ENCODE measurements around the gene LDLRAD3.

The LDLRAD3 gene

DNA sequence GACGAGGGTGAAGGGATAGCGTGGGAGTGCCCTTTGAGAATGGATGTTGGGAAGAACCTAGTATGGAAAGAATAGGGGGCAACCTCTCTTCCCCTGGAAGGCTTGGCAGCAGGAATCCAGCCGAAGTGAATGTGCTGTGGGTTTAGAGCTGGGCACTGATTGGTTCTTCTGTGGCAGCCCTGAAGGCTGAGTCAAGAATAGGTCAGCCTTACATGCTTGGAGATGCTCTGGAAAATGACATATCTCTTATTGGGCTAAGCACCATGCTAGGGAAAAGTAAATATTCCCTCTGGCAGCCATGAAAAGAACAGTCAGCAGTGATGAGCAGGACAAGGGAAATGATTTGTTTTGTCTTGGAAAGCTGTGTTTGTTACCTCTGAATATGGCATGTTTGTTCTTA is 195.9 kb downstream of the LDLRAD3 start:
- no peaks in the 10 kb centered on the region for H3K79me2 ChIP-seq (ENCODE audit: insufficient read depth, low read length)
- no peak for TF ChIP-seq EZH2 (IDR thresholded peaks at IDR 0.05; ENCODE audit: borderline replicate concordance, low read depth, low read length, severe bottlenecking)
- TF ChIP-seq, protein P1, sequence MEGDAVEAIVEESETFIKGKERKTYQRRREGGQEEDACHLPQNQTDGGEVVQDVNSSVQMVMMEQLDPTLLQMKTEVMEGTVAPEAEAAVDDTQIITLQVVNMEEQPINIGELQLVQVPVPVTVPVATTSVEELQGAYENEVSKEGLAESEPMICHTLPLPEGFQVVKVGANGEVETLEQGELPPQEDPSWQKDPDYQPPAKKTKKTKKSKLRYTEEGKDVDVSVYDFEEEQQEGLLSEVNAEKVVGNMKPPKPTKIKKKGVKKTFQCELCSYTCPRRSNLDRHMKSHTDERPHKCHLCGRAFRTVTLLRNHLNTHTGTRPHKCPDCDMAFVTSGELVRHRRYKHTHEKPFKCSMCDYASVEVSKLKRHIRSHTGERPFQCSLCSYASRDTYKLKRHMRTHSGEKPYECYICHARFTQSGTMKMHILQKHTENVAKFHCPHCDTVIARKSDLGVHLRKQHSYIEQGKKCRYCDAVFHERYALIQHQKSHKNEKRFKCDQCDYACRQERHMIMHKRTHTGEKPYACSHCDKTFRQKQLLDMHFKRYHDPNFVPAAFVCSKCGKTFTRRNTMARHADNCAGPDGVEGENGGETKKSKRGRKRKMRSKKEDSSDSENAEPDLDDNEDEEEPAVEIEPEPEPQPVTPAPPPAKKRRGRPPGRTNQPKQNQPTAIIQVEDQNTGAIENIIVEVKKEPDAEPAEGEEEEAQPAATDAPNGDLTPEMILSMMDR (IDR thresholded peaks at IDR 0.05; ENCODE audit: borderline replicate concordance, extremely low read depth, low read length, poor library complexity, severe bottlenecking): no peak
- no peak overlapping the region for H3K27ac ChIP-seq (ENCODE audit: low read length)
- peaks cover 5% of the 10 kb centered on the region for H3K27me3 ChIP-seq (ENCODE audit: insufficient read depth, low read length, poor library complexity)
- no peaks in the 10 kb centered on the region for H3K9me3 ChIP-seq (ENCODE audit: insufficient read depth, low read length, severe bottlenecking)
- H2AFZ ChIP-seq (ENCODE audit: low read depth, low read length): no peak overlapping the region
- DNase-seq: no peak
- no peaks in the 10 kb centered on the region for H3K4me1 ChIP-seq (ENCODE audit: insufficient read depth, low read length)
- no peak for ATAC-seq (ENCODE audit: insufficient read depth, low read depth)
- H3K4me3 ChIP-seq (ENCODE audit: low read depth in 1 of 2, low read length in 2 of 2): no peak overlapping the region
- H3K9ac ChIP-seq (ENCODE audit: low read depth, low read length): no peak overlapping the region
- H4K20me1 ChIP-seq (ENCODE audit: insufficient read depth, low read length): no peaks in the 10 kb centered on the region
- H3K36me3 ChIP-seq (ENCODE audit: insufficient read depth, low read length): no peaks in the 10 kb centered on the region
- H3K4me2 ChIP-seq (ENCODE audit: insufficient read depth, low read length): no peak overlapping the region

DNA sequence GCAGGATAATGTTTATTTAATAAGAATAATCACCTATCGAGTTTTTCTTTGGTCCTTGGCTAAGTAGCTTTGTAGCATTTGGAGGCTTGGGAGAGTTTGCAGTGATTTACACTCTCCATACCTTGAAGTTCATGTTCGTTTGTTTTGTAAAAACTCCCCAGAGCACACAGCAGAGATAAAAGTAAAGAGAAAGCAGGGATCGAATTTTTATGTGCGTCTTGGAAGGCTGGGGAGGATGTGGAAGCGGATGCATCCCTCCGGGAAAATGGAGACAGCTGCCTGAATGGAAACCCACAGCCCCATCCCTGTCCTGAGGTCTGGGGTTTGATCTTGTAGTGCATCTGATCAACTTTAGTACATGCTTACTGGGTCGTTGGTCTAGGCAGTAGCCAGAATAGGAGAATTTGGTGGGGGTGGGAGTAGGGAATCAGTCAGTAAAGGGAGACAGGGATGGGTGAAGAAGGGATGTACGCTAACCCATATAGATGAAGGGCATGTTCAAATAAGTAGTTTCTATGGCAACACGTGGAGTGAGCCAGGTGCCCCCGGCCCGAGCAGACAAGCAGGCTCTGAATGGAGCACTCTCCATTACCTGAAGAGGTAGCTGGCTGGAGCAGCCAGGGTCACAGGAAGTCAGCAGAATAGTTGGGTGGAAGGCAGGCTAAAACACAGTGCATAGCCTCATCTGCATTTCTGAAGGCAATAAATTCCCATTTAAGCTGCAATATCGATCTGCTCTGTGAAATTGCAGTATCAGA is 197.5 kb downstream of the LDLRAD3 start:
- Histone ChIP-seq H3K27ac (ENCODE audit: low read length) (no peak overlapping the region), H4K20me1 (ENCODE audit: insufficient read depth, low read length) (no peaks in the 10 kb centered on the region), H3K4me1 (ENCODE audit: insufficient read depth, low read length) (no peaks in the 10 kb centered on the region), H3K9me3 (ENCODE audit: insufficient read depth, low read length, severe bottlenecking) (no peaks in the 10 kb centered on the region), H3K36me3 (ENCODE audit: insufficient read depth, low read length) (no peaks in the 10 kb centered on the region), H3K9ac (ENCODE audit: low read depth, low read length) (no peak overlapping the region), H3K4me2 (ENCODE audit: insufficient read depth, low read length) (no peak overlapping the region), H3K27me3 (ENCODE audit: insufficient read depth, low read length, poor library complexity) (peaks cover 5% of the 10 kb centered on the region), H3K79me2 (ENCODE audit: insufficient read depth, low read length) (no peaks in the 10 kb centered on the region), H2AFZ (ENCODE audit: low read depth, low read length) (no peak overlapping the region), H3K4me3 (ENCODE audit: low read depth in 1 of 2, low read length in 2 of 2) (no peak overlapping the region)
- ATAC-seq (ENCODE audit: insufficient read depth, low read depth): no peak
- no peak for DNase-seq
- TF ChIP-seq, protein P1 (IDR thresholded peaks at IDR 0.05; ENCODE audit: borderline replicate concordance, extremely low read depth, low read length, poor library complexity, severe bottlenecking): no peak
- TF ChIP-seq EZH2 (IDR thresholded peaks at IDR 0.05; ENCODE audit: borderline replicate concordance, low read depth, low read length, severe bottlenecking): no peak

- H3K27ac ChIP-seq (ENCODE audit: low read length): no peak overlapping the region
Measured at GRCh38 chr11:36141956-36142355, 198.1 kb downstream of the LDLRAD3 start.

More at GRCh38 chr11:36141956-36142355, 198.1 kb downstream of the LDLRAD3 start:
- Histone ChIP-seq H3K36me3 (ENCODE audit: insufficient read depth, low read length) (no peaks in the 10 kb centered on the region), H3K9ac (ENCODE audit: low read depth, low read length) (no peak overlapping the region), H3K79me2 (ENCODE audit: insufficient read depth, low read length) (no peaks in the 10 kb centered on the region), H2AFZ (ENCODE audit: low read depth, low read length) (no peak overlapping the region), H3K9me3 (ENCODE audit: insufficient read depth, low read length, severe bottlenecking) (no peaks in the 10 kb centered on the region), H3K4me2 (ENCODE audit: insufficient read depth, low read length) (no peak overlapping the region), H3K4me3 (ENCODE audit: low read depth in 1 of 2, low read length in 2 of 2) (no peak overlapping the region), H4K20me1 (ENCODE audit: insufficient read depth, low read length) (no peaks in the 10 kb centered on the region), H3K4me1 (ENCODE audit: insufficient read depth, low read length) (no peaks in the 10 kb centered on the region), H3K27me3 (ENCODE audit: insufficient read depth, low read length, poor library complexity) (peaks cover 5% of the 10 kb centered on the region)
- DNase-seq: no peak
- TF ChIP-seq, protein P1 (IDR thresholded peaks at IDR 0.05; ENCODE audit: borderline replicate concordance, extremely low read depth, low read length, poor library complexity, severe bottlenecking): no peak
- no peak for TF ChIP-seq EZH2 (IDR thresholded peaks at IDR 0.05; ENCODE audit: borderline replicate concordance, low read depth, low read length, severe bottlenecking)
- ATAC-seq (ENCODE audit: insufficient read depth, low read depth): no peak

All from DND-41 (cell line).